GM11168 (cell line): ENCODE results near the gene PRKCZ.
"Not testable (repeated sequence)": the region's sequence is repeated elsewhere in the genome, so short reads cannot be mapped to it uniquely, and the experiment has no call there.

Experiments
- in situ Hi-C: fragments of 300-500 bp; cut with MboI; formaldehyde crosslinking; loops from one replicate; pipeline ENCODE4 v1.12.0; 2022; ENCODE audit warnings: low sequenced_read_pairs; ENCODE audit not compliant: unreplicated experiment

The PRKCZ gene

DNA sequence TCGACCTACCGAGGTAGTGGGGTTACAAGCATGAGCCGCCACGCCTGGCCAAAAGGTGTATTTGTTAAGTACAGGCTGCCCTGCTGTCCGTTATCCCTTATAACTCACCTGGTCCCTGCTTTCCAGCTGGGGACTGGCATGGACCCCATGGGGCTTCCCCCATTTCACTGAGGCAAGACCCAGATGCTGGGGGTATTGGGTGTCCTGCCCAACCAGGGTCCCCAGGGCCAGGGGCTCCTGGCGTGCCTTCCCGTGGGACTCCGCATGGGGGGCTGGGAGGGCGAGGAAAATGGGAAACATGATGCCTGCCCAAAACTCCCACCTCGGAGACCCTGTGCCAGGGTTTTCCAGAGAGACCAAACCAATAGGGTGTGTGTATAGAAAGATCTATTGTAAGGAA is 79.9 kb downstream of the PRKCZ start:
- in situ Hi-C loops, result no loop called here

DNA sequence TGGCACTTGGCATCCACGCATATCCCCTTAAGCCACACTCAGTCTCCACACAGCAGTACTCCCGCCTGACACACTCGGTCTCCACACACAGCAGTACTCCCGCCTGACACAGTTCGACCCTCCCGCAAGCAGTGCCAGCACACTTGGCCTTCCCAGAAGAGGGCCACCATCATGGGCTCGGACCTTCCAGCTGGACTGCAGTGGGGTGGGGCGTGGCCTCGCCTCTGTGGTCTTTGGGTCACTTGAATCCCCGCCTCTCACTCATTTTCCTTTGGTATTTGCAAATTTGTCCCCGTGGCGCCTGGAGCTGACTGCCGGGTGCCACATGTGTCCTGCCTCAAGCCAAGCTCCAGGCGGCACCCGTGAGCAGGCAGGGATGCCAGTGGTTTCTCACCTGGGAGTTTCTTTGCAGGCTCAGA is 80.7 kb downstream of the PRKCZ start:
- in situ Hi-C loops, result no loop called here

DNA sequence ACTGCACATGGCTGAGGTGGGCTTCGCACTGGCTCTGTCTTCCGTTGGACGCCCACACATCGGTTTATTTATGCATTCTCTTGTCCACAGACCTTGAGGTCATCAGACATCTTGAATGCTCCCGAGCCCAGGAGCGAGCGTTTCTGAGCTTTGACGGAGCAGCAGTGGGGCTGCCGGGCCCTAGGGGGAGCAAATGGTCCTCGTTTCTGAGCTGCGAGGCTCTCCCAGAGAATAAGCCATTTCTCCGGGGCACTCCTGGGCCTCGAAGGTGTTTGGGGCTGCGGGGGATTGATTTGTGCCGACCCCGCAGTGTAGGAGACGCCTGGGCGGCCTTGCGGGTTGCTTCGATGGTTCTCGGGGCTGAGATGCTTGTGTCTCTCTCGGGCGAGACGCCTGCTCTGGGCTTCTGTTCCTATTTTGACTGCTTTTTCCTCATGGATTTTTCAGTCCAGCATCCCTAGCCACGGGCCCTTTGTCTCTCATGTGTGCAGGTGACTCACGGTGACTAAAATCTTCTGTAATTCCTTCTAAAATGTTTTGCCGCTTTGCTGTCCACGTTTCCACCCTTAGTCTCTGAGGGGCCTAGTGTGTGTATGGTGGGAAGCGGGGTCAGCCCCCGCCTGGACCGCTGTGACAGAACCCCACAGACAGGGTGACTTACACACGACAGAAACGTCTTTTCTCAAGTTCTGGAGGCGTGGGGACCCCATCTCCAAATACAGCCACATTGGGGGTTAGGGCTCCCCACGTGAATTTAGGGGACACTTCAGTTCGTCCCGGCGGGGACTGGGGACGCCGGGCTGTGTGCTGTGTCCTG is 82.2 kb downstream of the PRKCZ start:
- in situ Hi-C loops, result no loop called here

DNA sequence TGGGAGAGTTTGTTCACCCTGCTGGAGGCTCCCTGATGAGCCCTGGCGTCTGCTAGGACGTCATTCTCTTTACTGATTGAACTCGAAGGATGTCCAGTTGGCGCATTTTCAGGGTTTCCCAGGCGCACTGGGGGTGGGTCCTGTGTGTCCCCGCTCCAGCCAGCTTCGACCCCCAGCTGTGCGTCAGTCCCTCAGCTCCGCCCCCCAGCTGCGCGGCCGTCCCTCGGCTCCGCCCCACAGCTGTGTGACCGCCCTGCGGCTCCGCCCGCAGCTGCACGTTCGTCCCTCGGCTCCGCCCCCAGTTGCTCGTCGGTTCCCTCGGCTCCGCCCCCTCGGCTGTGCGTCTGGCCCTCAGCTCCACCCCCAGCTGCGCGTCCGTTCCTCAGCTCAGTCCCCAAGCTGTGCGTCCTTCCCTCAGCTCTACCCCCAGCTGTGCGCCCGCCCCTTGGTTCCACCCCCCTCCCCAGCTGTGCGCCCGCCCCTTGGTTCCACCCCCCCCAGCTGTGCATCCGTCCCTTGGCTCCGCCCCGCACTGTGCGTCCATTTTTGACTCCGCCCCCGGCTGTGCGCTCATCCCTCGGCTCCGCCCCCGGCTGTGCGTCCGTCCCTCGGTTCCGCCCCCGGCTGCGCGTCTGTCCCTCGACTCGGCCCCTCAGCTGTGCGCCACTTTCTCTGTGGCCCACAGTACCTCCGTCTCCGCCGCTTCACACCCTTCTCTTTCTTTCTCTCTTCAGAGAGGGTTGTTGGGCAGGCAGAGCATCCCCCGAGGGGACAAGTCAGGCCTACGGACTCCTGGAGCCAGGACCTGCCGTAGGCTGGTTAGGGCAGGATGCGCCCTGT is 83.0 kb downstream of the PRKCZ start:
- in situ Hi-C loops, result no loop called here

GRCh38 chr1:2133879-2134215 is 83.6 kb downstream of the PRKCZ start:
- in situ Hi-C loops, result no loop called here

- in situ Hi-C loops, result no loop called here
Measured at GRCh38 chr1:2134266-2134620, 84.0 kb downstream of the PRKCZ start.

- in situ Hi-C loops, result no loop called here
Measured at GRCh38 chr1:2134621-2135307, 84.6 kb downstream of the PRKCZ start.

DNA sequence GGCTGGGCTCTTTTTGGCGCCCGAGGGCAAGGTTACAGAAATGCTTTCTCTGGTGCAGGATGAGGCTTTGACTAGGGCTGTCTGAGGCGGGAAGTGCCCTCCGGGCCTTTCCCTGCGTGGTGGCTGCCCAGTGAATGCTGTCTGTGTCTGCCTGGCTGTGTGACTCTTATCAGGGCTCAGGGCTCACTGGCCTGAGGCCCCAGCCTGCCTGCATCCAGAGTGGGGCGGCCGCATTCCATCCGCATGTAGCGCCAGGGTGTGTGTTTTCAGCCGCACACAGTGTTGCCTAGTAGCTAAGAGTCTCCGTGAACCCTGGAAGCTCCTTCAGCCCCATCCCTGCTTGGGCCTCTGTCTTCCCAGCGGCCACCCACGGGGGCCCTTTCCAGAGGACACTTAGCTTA is 85.2 kb downstream of the PRKCZ start:
- in situ Hi-C loops, result no loop called here

DNA sequence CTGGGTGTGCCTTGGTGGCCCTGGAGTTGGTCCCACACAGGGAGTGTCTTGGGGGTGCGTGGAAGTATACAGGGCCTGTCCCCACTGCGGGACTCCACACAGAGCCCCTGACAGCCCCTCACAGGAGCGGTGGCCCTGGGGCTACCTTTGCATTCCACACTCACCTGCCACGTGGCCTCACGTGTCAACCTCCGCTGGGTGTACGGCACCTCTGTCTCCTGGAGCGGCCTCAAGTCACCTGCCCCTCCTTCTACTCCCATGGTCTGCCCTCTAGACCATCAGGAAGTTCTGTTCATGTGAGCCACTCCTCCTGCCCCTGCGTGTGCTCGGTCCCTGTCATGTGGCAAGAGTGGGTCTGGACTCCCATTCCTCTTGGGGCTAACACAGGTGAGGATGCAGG is 85.7 kb downstream of the PRKCZ start:
- in situ Hi-C loops, result no loop called here

DNA sequence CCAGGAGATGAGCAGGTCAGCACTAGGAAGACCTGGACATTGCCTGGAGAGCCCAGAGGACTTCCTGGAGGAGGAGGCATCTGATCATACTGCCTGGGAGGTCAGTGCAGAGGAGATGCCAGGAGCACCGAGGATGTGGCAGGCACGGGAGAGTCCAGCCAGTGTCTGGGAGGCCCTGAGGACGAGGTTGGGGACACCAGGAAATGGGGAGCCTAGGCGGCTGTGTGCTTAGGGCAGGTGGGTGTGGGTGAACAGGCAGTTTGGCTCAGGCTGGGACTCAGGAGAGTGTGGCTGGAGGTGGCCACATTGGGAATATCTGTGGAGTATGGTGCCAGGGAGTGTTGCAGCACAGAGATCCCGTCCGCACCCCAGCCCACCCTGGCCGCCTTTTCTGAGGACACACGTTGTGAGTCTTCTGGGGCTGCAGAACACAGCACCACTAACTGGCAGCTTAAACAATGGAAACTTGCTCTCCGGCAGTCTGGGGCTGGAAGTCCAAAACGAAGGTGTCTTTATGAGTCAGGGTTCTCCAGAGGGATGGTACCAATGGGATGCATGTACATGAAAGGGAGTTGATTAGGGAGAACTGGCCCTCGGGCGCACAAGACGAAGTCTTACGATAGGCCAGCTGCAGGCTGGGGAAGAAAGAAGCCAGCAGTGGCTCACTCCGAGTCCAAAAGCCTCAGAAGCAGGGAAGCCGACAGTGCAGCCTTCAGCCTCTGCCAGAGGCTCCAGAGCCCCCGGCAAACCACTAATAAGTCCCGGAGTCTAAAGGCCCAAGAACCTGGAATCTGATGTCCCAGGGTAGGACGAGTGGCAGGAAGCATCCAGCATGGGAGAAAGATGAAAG is 86.4 kb downstream of the PRKCZ start:
- in situ Hi-C loops, result no loop called here

DNA sequence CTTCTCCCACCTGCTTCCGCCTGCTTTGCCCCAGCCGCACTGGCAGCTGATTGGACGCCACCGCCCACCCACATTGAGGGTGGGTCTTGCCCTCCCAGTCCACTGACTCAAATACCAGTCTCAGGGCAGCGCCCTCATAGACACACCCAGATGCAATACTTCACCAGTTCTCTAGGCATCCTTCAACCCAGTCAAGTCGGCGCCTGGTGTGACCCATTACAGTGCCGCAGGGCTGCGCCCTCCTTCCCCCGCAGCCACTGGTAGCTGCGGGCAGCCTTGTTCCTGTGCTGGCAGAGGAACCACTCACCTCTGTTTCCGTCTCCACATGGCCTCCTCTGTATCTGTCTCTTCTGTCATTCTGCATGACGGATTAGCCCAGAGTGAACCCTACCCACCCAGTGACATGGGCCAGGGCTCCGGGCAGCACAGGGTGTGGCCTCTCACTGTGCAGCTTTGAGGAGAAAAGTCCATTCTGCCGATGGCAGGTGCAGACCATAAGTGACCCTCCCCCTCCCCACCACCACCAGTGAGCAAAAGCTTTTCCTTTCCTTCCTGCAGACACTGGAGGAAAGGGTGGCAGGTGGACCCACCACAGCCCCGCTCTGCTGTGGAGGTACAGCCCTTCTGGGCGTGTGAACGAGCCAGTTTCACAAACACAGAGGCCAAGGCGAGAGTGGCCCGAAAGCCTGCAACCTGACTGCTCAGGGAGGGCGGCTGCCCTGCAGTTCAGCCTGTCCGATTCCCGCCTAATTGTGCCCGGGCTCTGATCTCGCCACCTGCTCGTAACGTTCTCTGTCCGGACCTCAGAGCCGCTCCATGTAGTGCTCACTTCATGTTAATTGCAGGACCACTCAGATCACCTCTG is 87.3 kb downstream of the PRKCZ start:
- in situ Hi-C loops, result no loop called here

- in situ Hi-C loops, result not testable (repeated sequence)
Measured at GRCh38 chr1:2139156-2139555, 88.9 kb downstream of the PRKCZ start.

DNA sequence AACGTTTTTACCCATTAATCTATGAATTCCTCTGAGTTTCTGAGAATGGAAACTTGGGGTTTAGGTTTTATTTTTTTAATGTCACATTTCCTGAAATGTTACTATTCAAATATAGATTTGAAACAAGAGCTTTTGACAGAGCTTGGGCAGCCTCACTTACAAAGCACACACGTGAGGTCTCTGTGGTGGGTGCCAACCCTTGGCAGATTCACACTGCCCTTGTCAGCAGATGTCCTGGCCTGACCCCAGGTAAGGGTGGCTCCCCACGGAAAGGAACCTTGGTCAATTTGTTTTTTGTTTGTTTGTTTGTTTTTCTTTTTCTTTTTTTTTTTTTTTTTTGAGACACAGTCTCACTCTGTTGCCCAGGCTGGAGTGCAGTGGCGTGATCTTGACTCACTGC is 90.8 kb downstream of the PRKCZ start:
- in situ Hi-C loops, result no loop called here

GRCh38 chr1:2143814-2144500 is 93.7 kb downstream of the PRKCZ start:
- in situ Hi-C loops, result no loop called here

DNA sequence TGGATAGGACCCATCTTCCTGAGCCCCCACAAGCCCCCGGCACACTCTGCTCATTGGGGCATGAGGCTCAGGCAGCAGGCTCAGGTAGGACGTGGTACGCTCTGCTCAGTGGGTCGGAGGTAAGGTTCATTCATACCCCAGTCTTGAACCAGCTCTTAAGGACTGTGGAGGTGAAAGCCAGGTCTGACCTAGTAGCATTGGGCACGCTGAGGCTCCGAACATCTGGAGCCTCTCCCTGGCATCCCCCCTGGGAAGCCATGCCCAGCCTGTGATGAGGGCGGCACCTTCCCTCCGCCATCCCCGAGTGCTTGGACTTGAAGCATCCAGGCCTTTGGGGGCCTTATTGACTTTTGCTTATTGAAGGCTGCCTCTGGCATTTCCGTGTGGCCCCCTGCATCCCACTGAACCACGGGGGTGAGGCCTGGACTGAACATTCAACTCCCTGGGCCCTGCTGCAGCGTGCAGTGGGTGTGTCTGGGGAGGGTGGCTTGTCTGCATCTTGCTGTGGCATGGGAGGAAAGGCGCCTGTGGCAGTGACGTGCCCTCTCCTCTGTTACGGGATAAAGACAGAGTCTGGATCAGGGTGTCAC is 94.4 kb downstream of the PRKCZ start:
- in situ Hi-C loops, result no loop called here

GRCh38 chr1:2145946-2146835 is 96.0 kb downstream of the PRKCZ start:
- in situ Hi-C loops, result no loop called here

- in situ Hi-C loops, result no loop called here
Measured at GRCh38 chr1:2146836-2147517, 96.8 kb downstream of the PRKCZ start.
